ENCODE measurements around the gene IL5. TPM values are rescaled to one million over a fixed set of nuclear protein-coding genes. Genes with fewer than 3 reads are reported as not detected.

Gene IL5
- total and polyA plus RNA-seq, 2 of the 13 experiments (the other 11 are each of a cell fraction or from before 2014, with no cell fraction given) = not detected

- TF ChIP-seq MXI1 (IDR thresholded peaks at IDR 0.05; ENCODE audit: borderline replicate concordance, low read depth, low read length) (peak; percentile 94; the same call in 2 of the 3 replicates), TBP (CRISPR knock-in tag; IDR thresholded peaks at IDR 0.05) (no peak), MXD1 (CRISPR knock-in tag; IDR thresholded peaks at IDR 0.05) (peak; percentile 97), ETV6 (CRISPR knock-in tag; conservative IDR thresholded peaks at IDR 0.05) (no peak), PTBP1 (IDR thresholded peaks at IDR 0.05; ENCODE audit: low read depth, low read length, poor library complexity, severe bottlenecking) (no peak), NR0B2 (CRISPR knock-in tag; IDR thresholded peaks at IDR 0.05) (peak; percentile 87; the same call in 1 of the 2 replicates), ZNF230 (CRISPR knock-in tag; IDR thresholded peaks at IDR 0.05) (peak; percentile 70), UBTF (CRISPR knock-in tag; IDR thresholded peaks at IDR 0.05) (peak; percentile 87), ATRX (CRISPR knock-in tag; IDR thresholded peaks at IDR 0.05; ENCODE audit: borderline replicate concordance) (no peak), ELF1 (CRISPR knock-in tag; IDR thresholded peaks at IDR 0.05) (peak; percentile 100), KLF6 (CRISPR knock-in tag; IDR thresholded peaks at IDR 0.05) (peak; percentile 95; the same call in 1 of the 2 replicates), ZFX (CRISPR knock-in tag; IDR thresholded peaks at IDR 0.05; ENCODE audit: low read depth) (peak; percentile 95), PHF20 (CRISPR knock-in tag; IDR thresholded peaks at IDR 0.05) (peak; percentile 98), ZNF253 (CRISPR knock-in tag; IDR thresholded peaks at IDR 0.05; ENCODE audit: borderline replicate concordance) (peak; percentile 92), ZSCAN30 (CRISPR knock-in tag; IDR thresholded peaks at IDR 0.05) (0 out of 2 replicates have a peak, but pooled peaks have one; percentile 75), MEF2D (CRISPR knock-in tag; IDR thresholded peaks at IDR 0.05) (peak; percentile 88), TRIM24 (CRISPR knock-in tag; IDR thresholded peaks at IDR 0.05) (no peak), ZNF101 (CRISPR knock-in tag; IDR thresholded peaks at IDR 0.05; ENCODE audit: borderline replicate concordance, low read depth) (peak; percentile 90; the same call in 1 of the 2 replicates), RFXAP (CRISPR knock-in tag; IDR thresholded peaks at IDR 0.05; ENCODE audit: borderline replicate concordance) (peak; percentile 97), TRAFD1 (CRISPR knock-in tag; IDR thresholded peaks at IDR 0.05; ENCODE audit: borderline replicate concordance) (peak; percentile 47; the same call in 1 of the 2 replicates), HCFC1 (IDR thresholded peaks at IDR 0.05; ENCODE audit: low read depth, low read length) (peak; percentile 47), TEAD2 (CRISPR knock-in tag; IDR thresholded peaks at IDR 0.05) (peak; percentile 92), FOSL2 (CRISPR knock-in tag; IDR thresholded peaks at IDR 0.05) (peak; percentile 48)
Measured at GRCh38 chr5:132556763-132557477, 13.6 kb upstream of the IL5 start, which contains the start of gene RAD50 (continued).

Data from HepG2 (cell line).